Measurements from ENCODE around the gene STXBP5.

DNA sequence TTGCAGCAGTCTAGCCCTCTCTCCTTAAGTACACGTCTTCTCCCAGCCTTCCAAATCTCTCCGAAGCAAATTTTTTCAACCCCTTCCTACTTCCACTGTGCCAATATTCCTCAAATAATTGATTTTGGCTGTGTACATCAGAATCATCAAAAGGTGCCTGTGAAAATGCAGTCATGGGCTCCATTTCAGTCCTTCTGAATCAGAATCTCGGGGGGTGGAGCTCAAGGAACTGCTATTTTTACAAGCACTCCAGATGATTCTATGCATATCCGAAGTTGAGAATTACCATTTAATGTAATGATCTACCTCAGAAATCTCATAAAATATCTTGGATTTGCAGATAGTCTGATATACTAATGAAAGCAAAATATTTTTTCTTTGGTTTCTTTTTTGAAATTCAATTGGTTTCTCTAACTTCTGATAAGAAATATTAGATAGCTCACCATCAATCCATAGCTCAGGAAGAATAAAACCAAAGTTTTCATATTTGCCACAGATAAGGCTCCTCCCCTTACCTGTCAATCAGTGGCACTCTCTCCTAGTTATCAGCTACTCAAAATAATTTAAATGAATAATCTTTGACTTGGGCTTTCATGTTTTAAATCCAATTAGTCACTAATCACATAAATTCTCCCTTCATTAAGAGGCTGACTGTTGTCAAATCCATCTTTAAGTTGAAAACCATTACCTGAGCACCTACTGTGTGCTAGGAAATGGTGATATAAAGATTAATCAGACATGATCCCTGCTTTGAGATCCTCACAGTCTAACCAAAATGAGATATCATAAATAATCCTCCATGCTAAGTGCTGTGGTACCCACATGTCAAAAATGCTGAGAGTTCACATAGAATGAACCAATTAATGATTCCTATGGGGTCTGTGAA lies 36.4 kb upstream of the STXBP5 start:
- TF ChIP-seq, protein P1, sequence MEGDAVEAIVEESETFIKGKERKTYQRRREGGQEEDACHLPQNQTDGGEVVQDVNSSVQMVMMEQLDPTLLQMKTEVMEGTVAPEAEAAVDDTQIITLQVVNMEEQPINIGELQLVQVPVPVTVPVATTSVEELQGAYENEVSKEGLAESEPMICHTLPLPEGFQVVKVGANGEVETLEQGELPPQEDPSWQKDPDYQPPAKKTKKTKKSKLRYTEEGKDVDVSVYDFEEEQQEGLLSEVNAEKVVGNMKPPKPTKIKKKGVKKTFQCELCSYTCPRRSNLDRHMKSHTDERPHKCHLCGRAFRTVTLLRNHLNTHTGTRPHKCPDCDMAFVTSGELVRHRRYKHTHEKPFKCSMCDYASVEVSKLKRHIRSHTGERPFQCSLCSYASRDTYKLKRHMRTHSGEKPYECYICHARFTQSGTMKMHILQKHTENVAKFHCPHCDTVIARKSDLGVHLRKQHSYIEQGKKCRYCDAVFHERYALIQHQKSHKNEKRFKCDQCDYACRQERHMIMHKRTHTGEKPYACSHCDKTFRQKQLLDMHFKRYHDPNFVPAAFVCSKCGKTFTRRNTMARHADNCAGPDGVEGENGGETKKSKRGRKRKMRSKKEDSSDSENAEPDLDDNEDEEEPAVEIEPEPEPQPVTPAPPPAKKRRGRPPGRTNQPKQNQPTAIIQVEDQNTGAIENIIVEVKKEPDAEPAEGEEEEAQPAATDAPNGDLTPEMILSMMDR (IDR thresholded peaks at IDR 0.05; ENCODE audit: low read length) = no peak
- no peak for TF ChIP-seq EZH2 (optimal IDR thresholded peaks at IDR 0.05; ENCODE audit: low read depth, low read length)

All from MM.1S (cell line).